ENCODE measurements around the gene PRKD1.

DNA sequence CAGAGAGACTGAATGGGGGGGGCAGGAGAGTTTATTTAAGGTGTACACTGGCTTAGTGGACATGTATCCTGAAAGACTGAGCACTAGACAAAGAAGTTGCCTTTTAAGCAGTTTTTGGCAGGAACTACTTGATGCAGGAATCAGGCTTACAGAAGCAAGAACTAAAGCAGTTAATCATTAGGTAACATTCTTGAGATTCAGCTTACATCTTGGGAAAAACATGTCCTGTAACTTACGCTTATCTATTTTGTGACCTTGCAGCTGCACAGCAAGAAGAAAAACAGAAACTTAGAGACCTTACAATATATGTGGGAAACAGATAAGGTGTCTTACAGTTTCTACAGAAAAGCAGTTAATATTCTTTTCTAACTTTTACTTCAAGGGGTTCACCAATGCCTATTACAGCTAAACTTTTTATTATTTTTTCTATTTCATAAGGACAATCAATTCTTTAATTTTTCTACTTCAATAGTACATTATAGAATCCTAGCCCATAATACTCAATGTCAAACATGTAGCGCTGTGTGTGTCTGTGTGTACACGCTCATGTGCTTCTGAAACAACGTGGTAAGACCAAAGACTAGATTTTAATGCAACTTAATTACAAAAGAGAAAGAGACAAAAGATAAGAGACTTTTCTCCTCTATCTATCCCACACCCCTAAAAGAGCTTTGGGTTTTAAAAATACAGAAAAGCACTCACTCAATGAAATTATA lies 276.9 kb downstream of the PRKD1 start:
- TF ChIP-seq, protein P1, sequence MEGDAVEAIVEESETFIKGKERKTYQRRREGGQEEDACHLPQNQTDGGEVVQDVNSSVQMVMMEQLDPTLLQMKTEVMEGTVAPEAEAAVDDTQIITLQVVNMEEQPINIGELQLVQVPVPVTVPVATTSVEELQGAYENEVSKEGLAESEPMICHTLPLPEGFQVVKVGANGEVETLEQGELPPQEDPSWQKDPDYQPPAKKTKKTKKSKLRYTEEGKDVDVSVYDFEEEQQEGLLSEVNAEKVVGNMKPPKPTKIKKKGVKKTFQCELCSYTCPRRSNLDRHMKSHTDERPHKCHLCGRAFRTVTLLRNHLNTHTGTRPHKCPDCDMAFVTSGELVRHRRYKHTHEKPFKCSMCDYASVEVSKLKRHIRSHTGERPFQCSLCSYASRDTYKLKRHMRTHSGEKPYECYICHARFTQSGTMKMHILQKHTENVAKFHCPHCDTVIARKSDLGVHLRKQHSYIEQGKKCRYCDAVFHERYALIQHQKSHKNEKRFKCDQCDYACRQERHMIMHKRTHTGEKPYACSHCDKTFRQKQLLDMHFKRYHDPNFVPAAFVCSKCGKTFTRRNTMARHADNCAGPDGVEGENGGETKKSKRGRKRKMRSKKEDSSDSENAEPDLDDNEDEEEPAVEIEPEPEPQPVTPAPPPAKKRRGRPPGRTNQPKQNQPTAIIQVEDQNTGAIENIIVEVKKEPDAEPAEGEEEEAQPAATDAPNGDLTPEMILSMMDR (IDR thresholded peaks at IDR 0.05; ENCODE audit: poor library complexity), result no peak
- TF ChIP-seq EZH2 (IDR thresholded peaks at IDR 0.05; ENCODE audit: borderline replicate concordance) (no peak), EZH2phosphoT487 (IDR thresholded peaks at IDR 0.05; ENCODE audit: low read depth, severe bottlenecking, unreplicated experiment) (no peak)

All from hepatocyte (in vitro differentiated cells).